Neural progenitor cell (in vitro differentiated cells): Measurements from ENCODE around the gene CRTC1. TPM values are rescaled to one million over a fixed set of nuclear protein-coding genes. Genes with fewer than 3 reads are reported as not detected.
"Not testable (repeated sequence)": the region's sequence is repeated elsewhere in the genome, so short reads cannot be mapped to it uniquely, and the experiment has no call there.

ENCODE experiments used
- DNase-seq: peaks from one replicate; pipeline ENCODE4 v3.0.0-alpha.2; 2016; ENCODE audit warnings: low spot score
- H2AFZ ChIP-seq: fragments of 200-600 bp; sonication (generic); replicated peaks from 2 replicates; pipeline ENCODE4 v1.6.1; 2016; ENCODE audit warnings: antibody characterized with exemption
- H3F3A ChIP-seq: fragments of 200-600 bp; sonication (generic); 2 replicates; pipeline ENCODE4 v1.6.1; 2016; ENCODE audit warnings: antibody characterized with exemption, low read depth
- H3K27ac ChIP-seq: fragments of 200-600 bp; sonication (generic); 2 replicates; pipeline ENCODE4 v1.5.1; 2016; ENCODE audit warnings: mild to moderate bottlenecking
- H3K27me3 ChIP-seq: fragments of 200-600 bp; sonication (generic); 2 replicates; pipeline ENCODE4 v1.6.1; 2016; ENCODE audit warnings: mild to moderate bottlenecking, moderate library complexity
- H3K36me3 ChIP-seq: fragments of 200-600 bp; sonication (generic); 2 replicates; pipeline ENCODE4 v1.5.1; 2016
- H3K4me1 ChIP-seq: fragments of 200-600 bp; sonication (generic); 2 replicates; pipeline ENCODE4 v1.6.1; 2016; ENCODE audit warnings: mixed run types
- H3K4me2 ChIP-seq: fragments of 200-600 bp; sonication (generic); 2 replicates; pipeline ENCODE4 v1.6.1; 2016
- H3K4me3 ChIP-seq: fragments of 200-600 bp; sonication (generic); 2 replicates; pipeline ENCODE4 v1.5.1; 2016
- H3K79me2 ChIP-seq: fragments of 200-600 bp; sonication (generic); 2 replicates; pipeline ENCODE4 v1.6.1; 2016; ENCODE audit warnings: low read depth
- H3K9ac ChIP-seq: fragments of 200-600 bp; sonication (generic); 2 replicates; pipeline ENCODE4 v1.6.1; 2016
- H3K9me3 ChIP-seq: fragments of 200-600 bp; sonication (generic); 2 replicates; pipeline ENCODE4 v1.5.1; 2016; ENCODE audit warnings: low read depth
- H4K20me1 ChIP-seq: fragments of 200-600 bp; sonication (generic); 2 replicates; pipeline ENCODE4 v1.6.1; 2016; ENCODE audit warnings: low read depth
- H3K27ac Mint-ChIP-seq: 3 replicates; pipeline ENCODE4 v1.8.0; 2021; ENCODE audit warnings: mixed read lengths
- H3K27me3 Mint-ChIP-seq: 2 replicates; pipeline ENCODE4 v1.8.0; 2022; ENCODE audit warnings: low read depth, mild to moderate bottlenecking, inconsistent platforms, moderate library complexity, mixed read lengths; ENCODE audit not compliant: insufficient read depth
- H3K36me3 Mint-ChIP-seq: 3 replicates; pipeline ENCODE4 v1.8.0; 2021; ENCODE audit warnings: mixed read lengths
- H3K4me1 Mint-ChIP-seq: 3 replicates; pipeline ENCODE4 v1.8.0; 2021; ENCODE audit warnings: mixed read lengths
- H3K4me3 Mint-ChIP-seq: 3 replicates; pipeline ENCODE4 v1.8.0; 2021; ENCODE audit warnings: mild to moderate bottlenecking, moderate library complexity, mixed read lengths
- H3K9me3 Mint-ChIP-seq: 3 replicates; pipeline ENCODE4 v1.8.0; 2020; ENCODE audit warnings: mixed read lengths
- CTCF ChIP-seq: fragments of 200-600 bp; sonication (generic); IDR thresholded peaks from 2 replicates; pipeline ENCODE4 v1.5.1; 2017; ENCODE audit warnings: antibody characterized with exemption, mild to moderate bottlenecking
- EZH2 ChIP-seq: fragments of 200-600 bp; sonication (generic); IDR thresholded peaks from 2 replicates; pipeline ENCODE4 v1.6.1; 2017; ENCODE audit warnings: antibody characterized with exemption, mild to moderate bottlenecking, moderate library complexity
- EZH2phosphoT487 ChIP-seq: fragments of 200-600 bp; sonication (generic); IDR thresholded peaks from 2 replicates; pipeline ENCODE4 v1.6.1; 2017; ENCODE audit warnings: antibody characterized with exemption
- total RNA-seq: library from RNA; depleted of rRNA; stranded (reverse); fragments of >200 nt; gene quantifications from 2 replicates; pipeline ENCODE4 v1.2.3, GENCODE V29; 2015; ENCODE audit warnings: low replicate concordance

Gene CRTC1
- total RNA-seq, 1 donor from 2014 or later, result 2.4 TPM

DNA sequence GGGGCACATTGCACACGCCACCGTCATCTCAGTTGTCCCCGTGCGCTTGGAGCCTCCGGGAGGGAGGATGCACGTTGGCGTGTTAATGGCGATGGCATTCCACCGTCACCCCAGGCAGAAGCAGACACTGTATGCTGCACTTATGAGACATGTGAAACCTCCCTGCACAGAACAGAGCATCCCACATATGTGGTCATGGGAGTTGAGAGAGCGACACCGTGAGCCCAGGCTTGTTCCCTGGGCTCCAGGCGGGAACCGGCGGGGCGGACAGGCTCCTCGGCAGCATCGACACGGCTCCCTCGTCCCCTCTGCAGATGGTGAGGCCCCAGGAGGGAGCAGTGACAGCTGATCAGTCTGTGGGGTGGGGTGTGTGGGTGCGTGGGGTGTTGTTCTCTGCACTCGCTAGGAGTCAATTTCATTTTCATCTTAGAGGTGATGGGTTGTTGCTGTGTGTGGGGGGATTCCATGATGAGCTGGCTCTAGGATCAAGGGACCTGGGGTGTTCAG is 40.4 kb downstream of the CRTC1 start:
- no peak for TF ChIP-seq EZH2
- TF ChIP-seq CTCF, result no peak
- TF ChIP-seq EZH2phosphoT487, result no peak
- Histone ChIP-seq H3K27me3 (no peaks in the 10 kb centered on the region), H3K4me3 (no peak overlapping the region), H4K20me1 (peaks cover 16% of the 10 kb centered on the region), H3K36me3 (no peaks in the 10 kb centered on the region), H3K4me2 (no peak overlapping the region), H3K4me1 (no peaks in the 10 kb centered on the region), H2AFZ (no peak overlapping the region), H3K79me2 (no peaks in the 10 kb centered on the region), H3K27ac (no peak overlapping the region), H3K9me3 (no peaks in the 10 kb centered on the region), H3F3A (no peaks in the 10 kb centered on the region), H3K9ac (no peak overlapping the region)
- peaks cover 10% of the 10 kb centered on the region for H3K4me1 Mint-ChIP-seq
- H3K27me3 Mint-ChIP-seq, result peaks cover 5% of the 10 kb centered on the region
- no peak overlapping the region for H3K4me3 Mint-ChIP-seq
- DNase-seq, result no peak
- H3K9me3 Mint-ChIP-seq, result no peaks in the 10 kb centered on the region
- H3K36me3 Mint-ChIP-seq, result peaks cover 5% of the 10 kb centered on the region
- peak overlapping the region; percentile 96 for H3K27ac Mint-ChIP-seq

GRCh38 chr19:18725841-18726770 is 42.6 kb downstream of the CRTC1 start:
- H4K20me1 ChIP-seq, result peaks cover 29% of the 10 kb centered on the region
- H3K27me3 Mint-ChIP-seq, result peaks cover 5% of the 10 kb centered on the region
- H3K4me1 Mint-ChIP-seq, result peaks cover 13% of the 10 kb centered on the region
- no peak overlapping the region for H3K4me2 ChIP-seq
- H3K27ac ChIP-seq, result no peak overlapping the region
- no peaks in the 10 kb centered on the region for H3K27me3 ChIP-seq
- H3F3A ChIP-seq, result no peaks in the 10 kb centered on the region
- H3K4me1 ChIP-seq, result no peaks in the 10 kb centered on the region
- H2AFZ ChIP-seq, result no peak overlapping the region
- H3K9me3 Mint-ChIP-seq, result no peaks in the 10 kb centered on the region
- TF ChIP-seq CTCF, result no peak
- TF ChIP-seq EZH2phosphoT487, result no peak
- H3K9me3 ChIP-seq, result no peaks in the 10 kb centered on the region
- DNase-seq, result no peak
- no peak overlapping the region for H3K4me3 Mint-ChIP-seq
- no peaks in the 10 kb centered on the region for H3K79me2 ChIP-seq
- no peaks in the 10 kb centered on the region for H3K36me3 ChIP-seq
- peak overlapping the region; percentile 87 for H3K27ac Mint-ChIP-seq
- no peak overlapping the region for H3K9ac ChIP-seq
- peaks cover 5% of the 10 kb centered on the region for H3K36me3 Mint-ChIP-seq
- no peak overlapping the region for H3K4me3 ChIP-seq

- Mint-ChIP-seq H3K36me3 (peaks cover 5% of the 10 kb centered on the region), H3K27ac (no peak overlapping the region), H3K4me1 (peaks cover 16% of the 10 kb centered on the region), H3K9me3 (no peaks in the 10 kb centered on the region), H3K4me3 (no peak overlapping the region), H3K27me3 (peaks cover 7% of the 10 kb centered on the region)
- no peak for TF ChIP-seq EZH2
- no peak for TF ChIP-seq CTCF
- TF ChIP-seq EZH2phosphoT487, result no peak
- DNase-seq, result no peak
- Histone ChIP-seq H3K79me2 (no peaks in the 10 kb centered on the region), H3K4me1 (no peaks in the 10 kb centered on the region), H3K9ac (no peak overlapping the region), H3K9me3 (no peaks in the 10 kb centered on the region), H2AFZ (no peak overlapping the region), H3K4me3 (no peak overlapping the region), H3F3A (no peaks in the 10 kb centered on the region), H3K4me2 (no peak overlapping the region), H3K27me3 (no peaks in the 10 kb centered on the region), H3K27ac (no peak overlapping the region), H4K20me1 (peaks cover 32% of the 10 kb centered on the region), H3K36me3 (no peaks in the 10 kb centered on the region)
These were observed 43.4 kb downstream of the CRTC1 start for GRCh38 chr19:18726846-18727245.

GRCh38 chr19:18727602-18728001 is 44.1 kb downstream of the CRTC1 start:
- not testable (repeated sequence) for H3K27ac ChIP-seq, H3K9me3 Mint-ChIP-seq, H3K36me3 Mint-ChIP-seq, H3K4me1 ChIP-seq, H3K27ac Mint-ChIP-seq, H3F3A ChIP-seq, H2AFZ ChIP-seq, H3K4me2 ChIP-seq, H3K9ac ChIP-seq, H3K79me2 ChIP-seq, H3K4me3 ChIP-seq, H3K27me3 ChIP-seq, H3K27me3 Mint-ChIP-seq, H3K4me3 Mint-ChIP-seq, H3K36me3 ChIP-seq, DNase-seq, H3K9me3 ChIP-seq
- peaks cover 18% of the 10 kb centered on the region for H3K4me1 Mint-ChIP-seq
- H4K20me1 ChIP-seq, result peaks cover 32% of the 10 kb centered on the region
